HPDE6-E6E7 (cell line): Measurements from ENCODE around the gene RAB23.
A peak's percentile ranks its signal among the peaks of the same experiment; 100 is the strongest.

Experiments used
- DNase-seq: peaks from one replicate; pipeline ENCODE4 v3.0.0; 2011; ENCODE audit warnings: missing footprints; ENCODE audit errors: extremely low spot score

Gene RAB23

DNA sequence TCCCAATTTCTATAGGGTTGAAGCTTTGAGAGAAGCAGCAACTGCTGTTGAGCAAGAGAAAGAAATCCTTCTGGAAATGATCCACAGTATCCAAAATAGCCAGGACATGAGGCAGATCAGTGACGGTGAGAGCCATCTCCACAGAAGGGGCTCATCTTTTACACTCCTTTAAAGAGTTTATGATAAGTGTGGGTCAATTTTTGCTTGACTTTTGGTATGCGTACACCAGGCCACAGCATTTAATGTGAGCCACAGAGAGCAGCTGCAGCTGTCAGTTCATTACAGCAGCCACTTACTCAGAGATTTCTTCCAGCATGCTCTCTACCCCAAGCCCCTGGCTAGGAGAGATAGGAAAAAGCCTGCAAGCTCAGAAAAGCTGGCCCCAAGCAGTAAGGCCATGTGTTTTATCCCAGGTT, 40.1 kb downstream of the RAB23 start:
- no peak for DNase-seq

DNA sequence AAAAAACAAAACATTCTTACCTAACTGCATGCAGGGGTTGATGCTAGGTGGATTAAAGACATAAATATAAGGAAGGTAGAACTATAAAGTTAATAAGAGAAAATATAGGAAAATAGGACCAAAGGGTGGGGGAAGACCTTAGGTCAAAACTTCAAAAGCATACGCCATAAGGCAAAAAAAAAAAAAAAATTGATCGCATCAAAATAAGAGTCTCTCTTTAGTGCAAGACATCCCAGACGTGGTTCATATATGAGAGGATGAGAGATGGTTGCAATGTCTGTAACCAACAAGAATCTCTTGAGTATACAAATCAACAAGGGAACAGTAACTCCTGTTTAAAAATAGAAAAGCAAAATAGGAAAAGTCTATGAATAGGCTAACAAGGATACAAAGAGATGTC, 41.5 kb downstream of the RAB23 start:
- no peak for DNase-seq

DNA sequence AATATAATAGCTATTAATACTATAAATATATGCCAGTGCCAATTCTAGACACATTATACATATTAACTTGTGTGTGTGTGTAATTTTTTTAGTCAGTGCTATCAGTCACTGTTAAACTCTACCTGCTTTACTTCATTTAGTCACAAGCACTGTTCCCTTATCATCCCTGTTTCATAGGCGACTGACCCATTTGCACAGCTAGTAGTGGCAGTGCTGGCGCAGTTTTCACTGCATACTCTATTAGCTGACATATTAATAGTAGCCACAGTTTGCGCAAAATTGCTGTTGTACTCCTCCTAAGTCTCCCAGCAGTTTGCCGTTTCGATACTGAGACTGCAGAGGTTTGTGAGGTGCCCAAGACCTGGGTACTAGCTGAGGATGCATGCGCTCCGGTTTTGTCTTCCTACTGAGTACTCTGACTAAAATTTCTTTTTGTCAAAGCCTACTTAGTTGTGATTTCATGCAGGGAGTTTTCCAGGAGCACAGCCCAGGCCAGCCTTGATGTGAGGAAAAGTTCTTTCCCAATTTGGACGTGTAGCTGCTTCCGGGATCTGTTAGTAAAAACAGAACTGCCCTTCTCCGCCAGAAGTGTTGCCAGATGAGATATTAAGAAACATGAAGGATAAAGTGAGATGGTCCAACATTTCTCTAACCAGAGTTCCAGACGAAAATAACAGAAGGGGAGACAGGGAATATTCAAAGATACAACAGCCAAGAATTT, 44.4 kb downstream of the RAB23 start:
- no peak for DNase-seq

DNA sequence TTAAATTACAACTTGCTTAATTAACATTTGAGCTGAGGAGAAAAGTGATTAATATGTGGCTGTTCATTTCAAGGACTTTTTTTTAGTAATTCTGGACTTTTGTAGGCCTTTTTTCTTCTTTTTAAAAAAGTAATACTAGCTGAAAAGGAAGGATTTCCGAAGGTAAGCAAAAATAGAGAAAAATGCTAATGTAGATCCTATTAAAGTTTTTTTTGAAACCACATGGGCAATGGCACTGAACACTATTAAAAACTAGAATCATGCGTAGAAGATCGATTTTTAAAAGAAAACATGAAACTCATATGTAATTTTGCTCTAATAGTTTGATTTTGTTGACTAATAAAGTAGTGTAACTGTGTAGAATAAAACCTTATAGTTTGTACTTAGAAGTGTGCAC, 47.6 kb downstream of the RAB23 start:
- no peak for DNase-seq

DNA sequence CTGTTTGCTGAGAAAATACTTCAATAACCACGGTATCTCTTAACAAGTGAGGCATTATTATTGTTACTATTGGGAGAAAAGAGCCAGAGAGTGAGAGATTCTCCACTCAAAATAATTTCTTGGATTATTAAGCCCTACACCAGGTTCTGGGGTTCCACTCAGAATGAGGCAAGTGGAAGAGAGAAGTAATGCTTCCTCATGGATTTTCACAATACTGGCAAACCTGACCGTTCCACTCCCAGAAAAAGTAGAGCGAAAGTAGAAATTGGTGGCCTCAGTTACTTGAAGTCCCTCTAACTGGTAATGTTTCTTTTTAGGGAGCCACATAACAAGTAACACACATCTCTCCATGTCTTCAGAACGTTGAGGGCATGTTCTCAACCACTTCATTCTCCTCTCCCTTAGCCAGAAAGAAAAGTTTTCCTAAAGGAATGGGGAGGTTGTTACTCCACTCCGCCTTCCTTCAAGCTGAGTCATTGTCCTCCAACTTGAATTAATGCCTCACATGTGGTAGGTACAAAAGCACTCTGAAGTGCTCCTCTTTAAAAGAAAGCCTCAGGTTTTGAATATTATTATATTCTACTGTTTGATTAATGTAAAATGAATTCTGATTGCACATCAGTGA, 48.1 kb downstream of the RAB23 start:
- peak; percentile 39 for DNase-seq

DNA sequence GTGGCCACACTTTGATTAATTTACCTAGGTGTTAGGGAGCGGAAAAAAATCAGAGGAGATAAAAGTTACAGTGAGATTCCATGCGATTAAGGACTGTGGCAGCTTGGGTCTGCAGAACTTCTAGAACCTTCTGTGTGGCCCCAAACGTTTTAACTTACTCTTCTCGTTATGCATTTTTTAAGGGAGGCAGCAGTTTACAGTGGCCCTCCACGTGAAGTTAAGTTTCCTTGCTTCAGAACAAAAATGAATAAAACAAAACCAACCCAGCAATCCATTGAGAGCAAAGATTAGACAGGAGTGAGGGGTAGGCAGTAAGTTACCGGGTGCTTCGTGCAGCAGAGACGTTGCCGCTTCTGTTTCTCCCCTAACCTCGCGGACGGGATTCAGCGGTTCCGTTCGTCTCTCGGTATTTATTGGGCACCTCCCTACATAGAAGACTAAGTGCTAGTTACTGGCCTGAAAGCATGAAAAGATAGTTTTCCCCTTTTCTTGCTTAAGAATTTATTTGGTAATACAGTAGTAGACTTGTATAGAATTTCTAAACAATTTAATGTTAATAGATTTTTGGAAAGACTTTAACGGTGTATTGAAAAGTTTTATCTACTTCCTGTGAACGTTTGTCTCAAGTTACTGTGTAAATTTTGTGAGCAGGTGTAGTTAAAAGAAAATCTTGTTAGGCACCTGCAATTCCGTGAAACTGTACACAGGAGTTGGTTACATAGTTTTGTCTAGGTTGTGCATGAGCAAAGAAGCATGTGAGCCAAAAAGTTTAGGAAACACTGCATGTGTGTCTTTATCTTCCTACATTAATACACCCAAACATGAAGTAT, 48.8 kb downstream of the RAB23 start:
- DNase-seq, result no peak

DNA sequence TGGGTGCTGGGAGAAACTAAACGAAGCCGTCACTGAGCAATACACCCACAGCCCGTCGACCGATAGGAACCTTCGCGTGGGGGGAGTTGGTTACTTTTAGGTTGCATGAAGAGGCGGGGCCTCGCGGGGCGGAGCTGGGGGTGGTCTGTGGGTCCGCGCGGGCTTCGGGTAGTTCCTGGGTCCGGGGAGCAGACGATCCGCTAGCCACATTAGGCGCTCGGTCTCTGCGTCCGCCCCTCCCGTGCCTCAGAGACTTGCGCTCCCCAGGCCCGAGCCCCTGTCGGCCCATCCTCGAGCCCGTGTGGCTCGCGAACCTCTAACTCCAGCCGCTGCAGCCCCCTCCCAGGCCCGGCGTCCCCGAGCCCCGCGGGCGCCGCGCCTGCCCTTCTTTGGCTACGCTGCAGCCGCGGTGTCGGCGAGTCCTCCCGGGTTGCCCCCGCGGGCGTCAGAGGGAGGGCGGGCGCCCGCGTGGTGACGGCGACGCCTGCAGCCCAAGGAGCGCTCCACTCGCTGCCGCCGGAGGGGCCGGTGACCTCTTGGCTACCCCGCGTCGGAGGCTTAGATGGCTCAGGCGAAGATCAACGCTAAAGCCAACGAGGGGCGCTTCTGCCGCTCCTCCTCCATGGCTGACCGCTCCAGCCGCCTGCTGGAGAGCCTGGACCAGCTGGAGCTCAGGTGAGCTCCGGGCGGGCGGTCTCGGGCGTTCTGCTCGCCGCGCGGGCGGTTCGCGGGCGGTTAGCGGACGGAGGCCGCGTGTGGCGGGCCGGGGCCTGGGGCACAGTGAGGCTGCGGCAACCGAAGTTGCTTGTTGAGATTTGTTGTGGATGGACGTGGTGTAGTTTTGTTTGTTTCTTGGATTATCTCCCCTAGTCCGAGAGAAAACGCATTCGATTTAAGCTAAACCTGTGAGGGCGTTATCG, 49.7 kb downstream of the RAB23 start, which contains the start of gene BAG2:
TSS of gene BAG2 (plus strand) at position 191 of the 920 bp plus-strand sequence. CDS start at position 563, 372 bp downstream.
- peak; percentile 48 for DNase-seq

DNA sequence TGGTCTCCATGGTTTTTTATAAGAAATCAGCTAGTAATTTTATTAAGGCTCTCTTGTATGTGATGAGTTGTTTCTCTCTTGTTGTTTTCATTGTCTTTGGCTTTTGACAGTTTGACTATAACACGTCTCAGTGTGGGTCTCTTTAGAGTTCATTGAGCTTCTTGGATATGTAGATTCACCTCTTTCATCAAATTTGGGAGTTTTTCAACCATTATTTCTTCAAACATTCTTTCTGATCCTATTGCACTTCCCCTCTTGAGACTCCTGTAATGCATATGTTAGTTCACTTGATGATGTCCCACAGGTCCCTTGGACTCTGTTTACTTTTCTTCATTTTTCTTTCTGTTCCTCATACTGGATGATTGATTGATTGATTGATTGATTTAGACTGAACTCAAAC, 57.0 kb downstream of the RAB23 start:
- no peak for DNase-seq

DNA sequence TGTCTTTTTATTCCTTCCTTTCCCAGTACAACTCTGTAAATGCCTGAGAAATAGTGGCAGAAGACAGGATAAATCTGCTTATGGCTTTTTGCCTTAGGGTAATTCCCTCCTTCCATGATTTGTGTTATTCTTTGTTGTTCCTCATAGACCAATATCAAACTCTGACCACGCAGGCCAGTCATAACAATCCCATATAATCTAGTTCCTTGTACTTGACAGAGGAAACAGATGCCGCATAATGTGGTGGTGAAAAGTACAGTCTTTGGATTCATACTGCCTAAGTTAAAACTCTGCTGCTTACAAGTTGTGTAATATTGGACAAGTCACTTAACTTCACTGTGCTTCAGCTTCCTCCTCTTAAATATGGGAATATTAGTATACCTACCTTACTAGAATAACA, 58.2 kb downstream of the RAB23 start:
- no peak for DNase-seq

DNA sequence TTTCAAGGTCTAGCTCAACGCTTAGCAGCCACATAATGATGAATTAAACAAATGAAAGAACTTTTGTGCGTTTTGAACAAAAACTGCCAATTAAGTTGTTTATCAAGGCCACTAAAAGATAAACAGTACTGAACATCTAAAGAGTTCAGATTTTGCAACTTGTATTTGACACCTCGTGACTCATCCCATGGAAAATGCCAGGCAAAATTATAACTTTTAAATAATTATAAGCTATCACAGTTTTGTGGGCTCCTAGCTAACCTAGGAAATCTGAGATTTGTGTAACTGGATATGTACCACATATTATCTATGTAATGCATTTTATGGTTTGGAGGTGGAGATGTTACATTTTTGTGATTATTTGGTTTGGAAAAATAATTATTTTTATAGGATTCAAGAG, 59.6 kb downstream of the RAB23 start:
- DNase-seq, result no peak

DNA sequence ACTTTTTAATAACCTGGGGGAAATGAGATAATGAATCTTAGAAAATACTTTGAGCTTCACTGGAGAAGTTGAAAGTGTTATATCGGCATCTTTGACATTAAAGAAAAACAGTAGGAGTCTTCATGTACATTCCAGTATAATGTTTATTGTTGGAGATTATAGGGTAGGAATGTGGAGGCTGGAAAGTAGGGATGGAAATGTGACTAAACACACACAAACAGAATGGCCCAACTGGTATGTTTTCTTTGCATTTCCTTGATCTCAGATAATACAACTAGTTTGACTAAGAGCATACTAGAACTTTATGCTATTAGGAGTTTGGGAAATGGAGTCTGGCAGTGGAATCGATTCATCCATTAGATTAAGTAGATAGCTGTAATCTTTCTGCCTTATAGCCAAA, 60.1 kb downstream of the RAB23 start:
- no peak for DNase-seq

DNA sequence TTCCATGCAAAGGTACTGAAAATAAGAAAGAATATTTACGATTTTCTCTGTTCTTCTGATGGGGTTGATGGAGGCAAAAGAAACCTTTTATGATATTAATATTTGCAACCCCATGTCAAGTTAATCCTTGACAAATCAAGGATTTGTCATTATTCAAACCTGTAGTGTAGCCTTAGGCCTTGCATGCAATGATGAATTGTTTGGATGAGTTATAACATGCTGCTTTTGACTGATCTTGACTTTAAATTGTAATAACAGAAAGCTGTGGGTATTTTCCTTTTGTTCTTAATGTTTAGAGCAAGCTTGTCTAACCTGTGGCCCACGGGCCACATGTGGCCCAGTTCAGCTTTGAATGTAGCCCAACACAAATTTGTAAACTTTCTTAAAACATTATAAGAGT, 63.0 kb downstream of the RAB23 start:
- peak; percentile 54 for DNase-seq

DNA sequence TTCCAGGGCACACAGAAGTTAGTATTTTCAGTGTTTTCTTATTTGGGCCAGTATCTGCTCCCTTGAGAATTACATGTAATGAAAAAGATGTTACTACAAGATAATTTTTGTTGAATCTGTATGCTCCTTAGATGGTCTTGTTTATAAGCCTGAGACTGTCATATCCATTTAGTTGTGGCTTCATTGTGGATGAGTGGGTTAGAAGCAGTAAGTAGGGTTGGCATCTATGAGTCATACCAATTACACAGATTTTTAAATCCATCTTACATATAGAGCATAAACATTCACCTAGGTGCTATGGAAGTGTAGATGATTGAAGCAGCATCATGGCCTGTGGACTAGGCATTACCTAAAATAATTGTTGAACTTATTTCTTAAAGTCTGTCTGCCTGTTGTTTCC, 63.4 kb downstream of the RAB23 start:
- no peak for DNase-seq

DNA sequence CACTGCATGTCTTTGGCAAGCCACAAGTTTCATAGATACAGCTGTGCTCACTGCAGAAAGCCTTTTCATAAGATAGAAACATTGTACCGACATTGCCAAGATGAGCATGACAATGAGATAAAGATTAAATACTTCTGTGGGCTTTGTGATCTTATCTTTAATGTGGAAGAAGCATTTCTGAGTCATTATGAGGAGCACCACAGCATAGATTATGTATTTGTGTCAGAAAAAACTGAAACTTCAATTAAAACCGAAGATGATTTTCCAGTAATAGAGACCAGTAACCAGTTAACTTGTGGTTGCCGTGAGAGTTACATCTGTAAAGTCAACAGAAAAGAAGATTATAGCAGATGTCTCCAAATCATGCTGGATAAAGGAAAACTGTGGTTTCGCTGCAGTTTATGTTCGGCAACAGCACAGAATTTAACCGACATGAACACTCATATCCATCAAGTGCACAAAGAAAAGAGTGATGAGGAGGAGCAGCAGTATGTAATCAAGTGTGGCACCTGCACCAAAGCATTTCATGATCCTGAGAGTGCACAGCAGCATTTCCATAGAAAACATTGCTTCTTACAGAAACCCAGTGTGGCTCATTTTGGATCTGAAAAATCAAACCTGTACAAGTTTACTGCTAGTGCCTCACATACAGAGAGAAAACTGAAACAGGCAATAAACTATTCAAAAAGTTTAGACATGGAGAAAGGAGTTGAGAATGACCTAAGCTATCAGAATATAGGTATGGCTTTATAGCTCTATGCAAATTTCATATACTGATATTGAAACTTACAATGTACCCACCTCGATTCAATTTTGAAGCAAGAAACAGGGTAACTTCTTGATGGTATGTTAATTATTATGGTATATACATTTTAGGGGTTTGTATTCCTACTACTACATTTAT, 73.9 kb downstream of the RAB23 start:
- no peak for DNase-seq

DNA sequence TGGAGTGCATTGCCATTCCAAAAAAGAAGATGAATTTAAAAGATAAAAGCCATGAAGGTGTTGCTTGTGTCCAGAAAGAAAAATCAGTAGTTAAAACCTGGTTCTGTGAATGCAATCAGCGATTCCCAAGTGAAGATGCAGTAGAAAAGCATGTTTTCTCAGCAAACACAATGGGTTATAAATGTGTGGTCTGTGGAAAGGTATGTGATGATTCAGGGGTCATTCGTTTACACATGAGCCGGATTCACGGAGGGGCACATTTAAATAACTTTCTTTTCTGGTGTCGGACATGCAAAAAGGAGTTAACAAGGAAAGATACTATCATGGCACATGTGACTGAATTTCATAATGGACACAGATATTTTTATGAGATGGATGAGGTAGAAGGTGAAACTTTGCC, 74.7 kb downstream of the RAB23 start:
- DNase-seq, result no peak

DNA sequence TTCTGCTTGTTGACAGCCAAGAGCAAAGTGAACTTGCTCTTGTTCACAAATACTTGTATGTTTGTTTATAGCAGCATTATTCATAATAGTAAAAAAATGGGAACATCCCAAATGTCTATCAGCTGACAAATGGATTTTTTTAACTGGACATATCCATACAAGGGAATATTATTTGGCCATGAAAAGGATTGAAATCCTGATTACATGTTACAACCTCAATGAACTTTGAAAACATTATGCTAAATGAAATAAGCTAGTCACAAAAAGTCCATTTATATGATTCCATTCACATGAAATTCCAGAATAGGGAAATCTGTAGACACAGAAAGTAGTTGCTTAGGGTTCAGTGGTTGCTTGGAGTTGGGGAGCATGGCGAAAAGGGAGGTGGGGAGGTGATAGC, 78.4 kb downstream of the RAB23 start:
- DNase-seq, result no peak

DNA sequence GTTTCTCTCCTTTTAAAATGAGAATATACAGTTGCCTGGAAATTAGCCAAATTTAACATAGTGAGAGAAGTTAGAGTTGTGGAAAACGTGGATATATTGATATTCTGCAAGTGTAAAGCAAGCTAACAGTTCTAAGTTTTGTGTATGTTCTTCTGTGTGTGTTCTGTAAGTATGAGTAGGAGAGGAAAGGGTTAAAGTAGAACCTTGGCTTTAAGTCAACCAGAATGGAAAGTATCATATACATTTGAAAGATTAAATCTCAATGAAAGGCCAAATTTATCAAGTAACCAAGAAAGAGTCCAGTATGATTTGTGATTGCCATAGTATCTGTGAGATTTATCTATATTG, 80.0 kb downstream of the RAB23 start:
- DNase-seq, result no peak

DNA sequence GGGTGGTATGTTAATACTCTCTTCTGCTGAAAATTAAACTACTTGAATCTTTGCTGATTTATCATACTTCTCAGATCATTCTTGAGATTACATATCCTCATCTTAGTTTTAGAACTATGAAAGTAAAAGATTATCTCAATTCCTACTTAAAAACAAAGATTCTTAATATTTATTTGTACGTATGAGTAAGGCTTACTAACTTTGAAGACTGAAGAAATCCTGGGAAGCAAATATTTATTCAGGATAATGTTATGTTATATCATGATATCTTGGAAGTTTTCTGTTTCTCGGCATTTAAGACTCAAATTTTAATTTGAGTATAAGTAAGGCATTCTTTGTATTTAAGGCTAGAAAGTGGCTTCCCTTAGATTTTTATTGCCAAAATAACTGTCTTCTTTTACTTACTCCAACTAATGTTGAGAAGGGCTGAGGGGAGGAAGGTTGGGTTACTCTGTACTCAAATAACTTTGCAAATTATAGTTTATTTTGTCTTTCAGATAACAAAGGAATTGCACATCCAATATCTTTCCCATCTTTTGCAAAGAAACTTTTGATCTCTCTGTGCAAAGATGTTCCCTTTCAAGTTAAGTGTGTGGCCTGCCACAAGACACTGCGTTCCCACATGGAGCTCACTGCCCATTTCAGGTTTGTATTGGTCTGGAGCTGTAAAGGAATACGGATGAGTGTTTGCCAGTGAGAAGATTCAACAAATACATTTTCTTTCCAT, 80.5 kb downstream of the RAB23 start:
- no peak for DNase-seq

DNA sequence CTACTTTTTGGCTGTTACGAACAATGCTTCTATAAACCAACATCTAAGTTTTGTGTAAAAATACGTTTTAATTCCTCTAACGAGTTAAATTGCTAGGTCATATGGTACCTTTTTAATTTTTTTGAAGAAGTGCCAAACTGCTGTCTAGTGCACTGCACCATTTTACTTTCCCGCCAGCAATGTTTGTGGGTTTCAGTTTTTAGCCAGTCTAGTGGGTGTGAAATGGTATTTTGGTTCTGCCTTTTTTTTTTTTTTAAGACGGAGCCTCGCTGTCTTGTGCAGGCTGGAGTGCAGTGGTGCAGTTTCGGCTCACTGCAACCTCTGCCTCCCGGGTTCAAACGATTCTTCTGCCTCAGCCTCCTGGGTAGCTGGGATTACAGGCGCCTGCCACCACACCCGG, 84.1 kb downstream of the RAB23 start:
- DNase-seq, result no peak

DNA sequence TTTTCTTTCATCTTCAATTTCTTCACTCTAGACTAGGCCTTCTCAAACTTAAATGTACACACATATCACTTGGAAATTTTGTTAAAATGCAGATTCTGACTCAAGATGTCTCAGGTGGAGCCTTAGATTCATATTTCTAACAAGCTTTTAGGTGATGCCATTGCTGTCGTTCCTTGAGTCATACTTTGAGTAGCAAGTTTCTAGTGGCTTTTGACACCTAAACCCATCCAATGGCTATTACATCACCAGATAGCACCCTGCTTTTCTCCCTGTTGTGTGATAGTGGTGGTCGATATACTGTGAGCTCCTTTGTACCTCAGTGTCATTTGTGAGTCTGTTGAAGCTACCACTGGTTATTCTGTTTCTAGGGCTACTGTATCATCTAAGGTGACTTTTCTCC, 84.8 kb downstream of the RAB23 start:
- no peak for DNase-seq
